Left renal pelvis (tissue), 4 donors: ENCODE data around the gene CDC25B. TPM values are rescaled to one million over a fixed set of nuclear protein-coding genes. Genes with fewer than 3 reads are reported as not detected.

Source experiments
- DNase-seq, 4 donors: peaks; one replicate each; pipeline ENCODE4 v3.0.0-alpha.2; 2013; ENCODE audit warnings: low read depth in 4 of 4, low spot score in 3 of 4
- polyA plus RNA-seq, 4 donors: library from polyadenylated mRNA; unstranded; fragments of 120-200 nt; gene quantifications; one replicate each; pipeline ENCODE4 v1.2.1, GENCODE V29; 2013; ENCODE audit not compliant: insufficient read length in 4 of 4

The CDC25B gene
- 10 to 100 TPM; 31.2 to 42.9 (median 39.7) TPM for polyA plus RNA-seq

GRCh38 chr20:3795511-3796468 lies at the start of gene CDC25B:
Gene CDC25B, plus strand, starts transcription at chr20:3796310. Its CDS starts 222 bp downstream, at chr20:3796532.
- peak in 3 of 4 donors; percentile 74 to 87 (median 81) for DNase-seq

- no peak for DNase-seq
Measured at GRCh38 chr20:3747471-3747870, 48.6 kb upstream of the CDC25B start.

- DNase-seq: no peak
Measured at GRCh38 chr20:3748073-3748472, 48.0 kb upstream of the CDC25B start.

GRCh38 chr20:3749087-3749688 lies 46.9 kb upstream of the CDC25B start:
- no peak for DNase-seq

GRCh38 chr20:3749689-3750531 lies 46.2 kb upstream of the CDC25B start:
- no peak for DNase-seq

- DNase-seq: no peak
Measured at GRCh38 chr20:3751305-3751674, 44.8 kb upstream of the CDC25B start.

- DNase-seq: no peak
Measured at GRCh38 chr20:3751675-3752385, 44.3 kb upstream of the CDC25B start.

GRCh38 chr20:3752386-3752759 lies 43.7 kb upstream of the CDC25B start:
- DNase-seq: no peak

GRCh38 chr20:3753098-3753497 lies 43.0 kb upstream of the CDC25B start:
- no peak for DNase-seq

GRCh38 chr20:3753501-3754275 lies 42.4 kb upstream of the CDC25B start:
- no peak for DNase-seq

GRCh38 chr20:3754276-3754630 lies 41.9 kb upstream of the CDC25B start:
- DNase-seq: no peak

GRCh38 chr20:3755269-3755668 lies 40.8 kb upstream of the CDC25B start:
- no peak for DNase-seq

- DNase-seq: no peak
Measured at GRCh38 chr20:3755814-3756480, 40.2 kb upstream of the CDC25B start.

- no peak for DNase-seq
Measured at GRCh38 chr20:3757268-3757667, 38.8 kb upstream of the CDC25B start.

- DNase-seq: no peak
Measured at GRCh38 chr20:3758566-3758965, 37.5 kb upstream of the CDC25B start.

GRCh38 chr20:3759316-3759823 lies 36.7 kb upstream of the CDC25B start:
- DNase-seq: no peak

- no peak for DNase-seq
Measured at GRCh38 chr20:3759884-3760283, 36.2 kb upstream of the CDC25B start.

- no peak for DNase-seq
Measured at GRCh38 chr20:3760655-3761348, 35.3 kb upstream of the CDC25B start.
